AG09319 (cell line): ENCODE data around the gene PSMC1.
A peak's percentile ranks its signal among the peaks of the same experiment; 100 is the strongest.

Experiments
- DNase-seq: peaks from one replicate; pipeline ENCODE4 v3.0.0-alpha.2; 2010; ENCODE audit warnings: low read depth; ENCODE audit errors: extremely low read depth
- TF ChIP-seq, protein P1 (sequence below): IDR thresholded peaks from 2 replicates; pipeline ENCODE4 v1.5.1; 2011; ENCODE audit warnings: low read depth, mild to moderate bottlenecking, inconsistent platforms, low read length, moderate library complexity

PSMC1 gene

DNA sequence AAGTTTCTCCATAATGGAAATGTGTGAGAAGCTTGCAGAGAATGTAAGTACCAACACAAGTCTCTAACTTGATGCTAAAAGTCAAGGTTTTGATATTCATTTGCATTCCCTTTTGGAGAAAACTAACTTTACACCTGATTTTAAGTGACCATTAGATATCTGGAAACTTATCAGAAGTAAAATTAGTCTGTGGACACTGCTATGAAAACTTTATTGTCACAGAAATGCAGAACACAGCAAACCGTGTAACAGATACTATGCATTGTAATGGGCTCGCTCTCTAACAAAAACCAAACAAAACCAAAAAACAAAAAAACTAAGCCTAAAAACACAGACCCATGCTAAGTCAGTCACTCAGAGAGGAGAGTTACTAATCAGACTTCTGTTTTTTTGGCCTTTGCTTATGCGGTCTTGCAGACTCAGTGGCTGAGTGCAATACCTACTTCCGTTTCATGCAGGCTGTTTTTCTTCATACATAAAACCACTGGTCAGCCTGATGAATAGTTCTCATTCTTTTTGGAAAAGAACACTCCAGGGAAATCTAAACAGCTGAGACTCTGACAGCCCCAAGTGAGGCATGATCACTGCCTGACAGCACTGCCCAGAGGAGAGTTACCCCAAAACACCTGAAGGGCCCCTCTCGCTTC is 39.6 kb downstream of the PSMC1 start:
- no peak for DNase-seq
- TF ChIP-seq, protein P1, sequence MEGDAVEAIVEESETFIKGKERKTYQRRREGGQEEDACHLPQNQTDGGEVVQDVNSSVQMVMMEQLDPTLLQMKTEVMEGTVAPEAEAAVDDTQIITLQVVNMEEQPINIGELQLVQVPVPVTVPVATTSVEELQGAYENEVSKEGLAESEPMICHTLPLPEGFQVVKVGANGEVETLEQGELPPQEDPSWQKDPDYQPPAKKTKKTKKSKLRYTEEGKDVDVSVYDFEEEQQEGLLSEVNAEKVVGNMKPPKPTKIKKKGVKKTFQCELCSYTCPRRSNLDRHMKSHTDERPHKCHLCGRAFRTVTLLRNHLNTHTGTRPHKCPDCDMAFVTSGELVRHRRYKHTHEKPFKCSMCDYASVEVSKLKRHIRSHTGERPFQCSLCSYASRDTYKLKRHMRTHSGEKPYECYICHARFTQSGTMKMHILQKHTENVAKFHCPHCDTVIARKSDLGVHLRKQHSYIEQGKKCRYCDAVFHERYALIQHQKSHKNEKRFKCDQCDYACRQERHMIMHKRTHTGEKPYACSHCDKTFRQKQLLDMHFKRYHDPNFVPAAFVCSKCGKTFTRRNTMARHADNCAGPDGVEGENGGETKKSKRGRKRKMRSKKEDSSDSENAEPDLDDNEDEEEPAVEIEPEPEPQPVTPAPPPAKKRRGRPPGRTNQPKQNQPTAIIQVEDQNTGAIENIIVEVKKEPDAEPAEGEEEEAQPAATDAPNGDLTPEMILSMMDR: no peak

DNA sequence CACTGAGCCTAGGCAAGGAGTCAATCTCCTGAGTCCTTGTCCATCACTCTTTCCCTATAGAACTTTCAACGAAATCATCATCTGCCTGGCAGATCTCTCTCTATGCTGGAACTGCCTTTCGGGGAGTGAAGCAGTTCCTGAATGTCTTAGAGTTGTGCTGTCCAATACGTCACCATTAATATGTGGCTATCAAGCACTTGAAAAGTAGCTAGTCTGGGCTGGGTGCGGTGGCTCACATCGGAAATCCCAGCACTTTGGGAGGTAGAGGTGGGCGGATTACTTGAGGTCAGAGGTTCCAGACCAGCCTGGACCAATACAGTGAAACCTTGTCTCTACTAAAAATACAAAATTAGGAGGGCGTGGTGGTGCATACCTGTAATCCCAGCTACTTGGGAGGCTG is 40.3 kb downstream of the PSMC1 start:
- TF ChIP-seq, protein P1: no peak
- no peak for DNase-seq

DNA sequence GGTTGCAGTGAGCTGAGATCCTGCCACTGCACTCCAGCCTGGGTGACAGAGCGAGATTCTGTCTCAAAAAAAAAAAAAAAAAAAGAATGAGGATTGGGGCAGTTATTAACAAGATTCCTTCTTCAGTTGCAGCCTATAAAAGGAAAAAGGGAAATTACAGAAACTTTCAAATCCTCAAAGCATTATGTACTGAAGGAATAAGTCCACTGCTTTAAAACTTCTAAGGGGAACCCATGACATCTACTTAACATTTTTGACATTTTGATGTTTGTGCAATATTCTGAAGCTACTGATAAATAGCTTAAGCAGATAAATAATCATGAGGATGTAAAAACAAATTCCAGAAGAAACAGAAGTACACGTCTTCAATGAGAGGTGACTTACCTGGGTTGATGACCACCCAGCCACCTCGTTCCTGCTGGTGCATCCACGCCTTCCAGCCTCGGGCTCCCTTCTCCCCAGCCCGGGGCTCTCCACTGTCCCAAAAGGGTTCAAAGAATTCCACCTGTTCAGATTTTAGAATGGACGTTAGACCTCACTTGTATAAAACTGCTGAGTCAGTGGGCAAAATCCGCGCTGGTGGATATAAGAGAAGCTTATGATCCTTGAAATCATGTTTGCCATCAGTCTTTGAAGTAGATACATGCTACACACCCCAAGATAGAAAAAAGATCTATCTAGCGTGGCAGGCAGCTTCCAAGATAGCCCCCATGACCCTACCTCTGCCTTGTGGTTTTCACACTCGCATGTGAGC is 41.7 kb downstream of the PSMC1 start:
- TF ChIP-seq, protein P1: no peak
- DNase-seq: no peak

DNA sequence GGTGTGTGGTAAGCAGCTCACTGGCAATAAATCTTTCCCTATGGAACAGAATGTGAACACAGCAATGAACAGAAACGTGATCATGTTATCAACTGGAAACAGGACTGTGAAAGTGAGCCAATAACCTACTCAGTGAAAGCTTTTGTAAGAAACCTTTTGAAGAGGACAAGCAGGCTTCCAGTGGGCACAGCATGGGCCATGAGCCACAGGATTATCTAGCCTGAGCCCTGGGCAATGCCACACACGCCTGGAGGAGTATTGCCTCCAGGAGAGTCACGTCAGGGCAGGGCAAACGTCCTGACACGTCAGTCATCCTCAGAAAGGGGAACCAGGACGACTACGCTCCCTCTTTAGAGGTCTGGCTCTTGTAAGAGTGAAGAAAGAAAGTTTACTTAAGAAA is 43.1 kb downstream of the PSMC1 start:
- TF ChIP-seq, protein P1: no peak
- DNase-seq: no peak

DNA sequence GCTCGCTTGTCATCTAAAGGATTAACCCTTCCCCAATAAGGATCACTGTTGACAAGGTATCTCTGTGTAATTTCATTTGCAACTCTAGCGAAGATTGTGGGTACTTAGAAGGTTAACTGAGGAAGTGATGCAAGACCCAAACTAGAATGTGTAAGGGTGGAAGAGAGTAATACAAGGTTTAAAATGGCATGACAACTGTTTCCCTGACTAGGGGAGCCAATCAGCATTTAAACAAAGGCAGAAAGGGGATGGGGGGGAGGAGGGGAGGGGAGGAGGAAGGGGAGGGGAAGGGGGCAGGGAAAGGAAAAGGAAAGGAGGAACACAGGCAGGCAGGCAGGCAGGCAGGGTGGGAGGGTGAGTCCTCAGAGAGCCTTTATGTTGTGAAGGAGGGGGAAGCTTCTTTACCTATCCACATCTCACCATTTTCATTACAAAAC is 44.3 kb downstream of the PSMC1 start:
- TF ChIP-seq, protein P1: no peak
- no peak for DNase-seq

DNA sequence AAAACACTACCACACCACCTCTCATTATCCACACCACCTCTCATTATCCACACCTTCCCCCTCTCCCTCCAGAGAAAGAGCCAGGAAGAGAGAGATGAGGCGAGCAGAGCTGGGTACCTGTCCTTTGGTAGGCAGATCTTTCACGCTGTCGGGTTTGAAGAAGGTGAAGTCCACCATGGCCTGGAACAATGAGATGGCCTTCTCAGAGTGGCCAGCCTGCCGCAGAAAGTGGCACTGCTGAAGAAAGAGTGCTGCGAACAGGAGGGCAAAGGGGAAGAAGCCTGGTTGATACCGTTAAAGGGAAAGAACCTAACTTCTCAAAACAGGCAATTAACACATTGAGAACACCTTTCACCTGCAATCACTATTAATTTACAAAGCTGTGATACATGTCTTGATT is 44.8 kb downstream of the PSMC1 start:
- DNase-seq: no peak
- TF ChIP-seq, protein P1: no peak

DNA sequence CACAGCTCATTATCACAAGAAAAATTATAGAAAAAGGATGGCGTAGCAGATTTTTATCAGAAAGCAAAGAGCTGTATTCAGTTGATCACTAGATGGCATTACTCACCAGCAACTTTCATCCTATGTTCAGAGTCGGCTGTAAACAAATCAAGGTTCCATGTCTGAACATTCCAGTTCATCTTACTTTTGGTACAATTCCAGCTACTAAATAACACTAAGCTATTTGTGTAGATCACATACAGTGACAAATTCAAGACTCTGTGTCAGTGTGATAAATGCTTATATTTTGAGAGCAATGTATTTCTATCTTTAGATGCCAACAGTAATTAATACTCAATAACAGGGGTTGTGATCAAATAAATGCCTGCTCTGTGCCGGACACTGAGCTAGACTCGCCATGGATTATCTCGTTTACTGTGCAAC is 45.3 kb downstream of the PSMC1 start:
- peak; percentile 29 for DNase-seq

More for the DNA sequence above, 45.3 kb downstream of the PSMC1 start:
- TF ChIP-seq, protein P1: peak; percentile 60
